ENCODE data around the gene PATE3. TPM values are rescaled to one million over a fixed set of nuclear protein-coding genes. Genes with fewer than 3 reads are reported as not detected.

The PATE3 gene
- polyA plus RNA-seq, 3 donors, result not detected

DNA sequence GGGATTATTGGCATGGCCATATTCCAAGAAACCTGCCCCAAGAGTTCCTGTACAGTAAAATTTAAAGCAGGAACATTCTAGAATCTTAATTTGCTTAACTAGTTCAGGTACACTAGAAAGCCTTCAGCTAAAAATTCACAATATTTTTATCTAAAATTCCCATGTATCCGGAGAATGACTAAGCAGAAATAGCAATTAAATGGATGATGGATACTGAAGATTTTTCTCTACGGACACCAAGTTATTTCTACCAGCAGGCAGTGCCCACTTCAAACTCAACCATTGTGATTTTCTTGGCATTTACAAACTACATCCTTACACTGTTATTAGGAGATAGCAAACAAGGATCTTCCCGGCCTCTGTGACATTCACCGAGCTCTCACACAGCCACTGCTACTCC, 2.9 kb downstream of the PATE3 start:
- Histone ChIP-seq H3K4me2 (replicated peaks; ENCODE audit: extremely low read depth, low read length, poor library complexity, severe bottlenecking) (no peak overlapping the region), H3K79me2 (ENCODE audit: insufficient read depth, low read length) (no peaks in the 10 kb centered on the region), H3K36me3 (replicated peaks in 1 of 2; ENCODE audit: control insufficient read depth in 1 of 2, insufficient read depth in 2 of 2, low read length in 2 of 2) (no peaks in the 10 kb centered on the region), H3K9me3 (replicated peaks in 1 of 2; ENCODE audit: control insufficient read depth in 1 of 2, insufficient read depth in 1 of 2, low read length in 2 of 2) (no peaks in the 10 kb centered on the region), H3K9ac (ENCODE audit: insufficient read depth, low read length, poor library complexity, severe bottlenecking) (no peak overlapping the region), H2AFZ (ENCODE audit: insufficient read depth, low read depth, low read length, poor library complexity, severe bottlenecking) (no peak overlapping the region), H3K4me1 (ENCODE audit: control insufficient read depth in 1 of 2, insufficient read depth in 2 of 2, low read length in 2 of 2) (no peaks in the 10 kb centered on the region), H3K27ac (ENCODE audit: low read depth in 1 of 2, low read length in 2 of 2) (no peak overlapping the region), H4K20me1 (ENCODE audit: insufficient read depth, low read length) (no peaks in the 10 kb centered on the region), H3K27me3 (ENCODE audit: control insufficient read depth in 2 of 2, insufficient read depth in 2 of 2, low read length in 2 of 2) (no peaks in the 10 kb centered on the region), H3K4me3 (replicated peaks in 1 of 3; ENCODE audit: low read depth in 2 of 3, low read length in 3 of 3) (no peak overlapping the region)
- Mint-ChIP-seq H3K27me3 (ENCODE audit: low read depth in 3 of 3) (peaks cover 0 to 3% (median 0%) of the 10 kb centered on the region in 3 donors), H3K9me3 (peaks cover 2 to 10% (median 4%) of the 10 kb centered on the region in 7 donors), H3K4me3 (no peak overlapping the region), H3K27ac (no peak overlapping the region), H3K36me3 (no peaks in the 10 kb centered on the region), H3K4me1 (no peaks in the 10 kb centered on the region)
- TF ChIP-seq, protein P1, sequence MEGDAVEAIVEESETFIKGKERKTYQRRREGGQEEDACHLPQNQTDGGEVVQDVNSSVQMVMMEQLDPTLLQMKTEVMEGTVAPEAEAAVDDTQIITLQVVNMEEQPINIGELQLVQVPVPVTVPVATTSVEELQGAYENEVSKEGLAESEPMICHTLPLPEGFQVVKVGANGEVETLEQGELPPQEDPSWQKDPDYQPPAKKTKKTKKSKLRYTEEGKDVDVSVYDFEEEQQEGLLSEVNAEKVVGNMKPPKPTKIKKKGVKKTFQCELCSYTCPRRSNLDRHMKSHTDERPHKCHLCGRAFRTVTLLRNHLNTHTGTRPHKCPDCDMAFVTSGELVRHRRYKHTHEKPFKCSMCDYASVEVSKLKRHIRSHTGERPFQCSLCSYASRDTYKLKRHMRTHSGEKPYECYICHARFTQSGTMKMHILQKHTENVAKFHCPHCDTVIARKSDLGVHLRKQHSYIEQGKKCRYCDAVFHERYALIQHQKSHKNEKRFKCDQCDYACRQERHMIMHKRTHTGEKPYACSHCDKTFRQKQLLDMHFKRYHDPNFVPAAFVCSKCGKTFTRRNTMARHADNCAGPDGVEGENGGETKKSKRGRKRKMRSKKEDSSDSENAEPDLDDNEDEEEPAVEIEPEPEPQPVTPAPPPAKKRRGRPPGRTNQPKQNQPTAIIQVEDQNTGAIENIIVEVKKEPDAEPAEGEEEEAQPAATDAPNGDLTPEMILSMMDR (IDR thresholded peaks at IDR 0.05), result no peak
- 100% methylated on average over 2 of the region's 4 CpGs for WGBS (ENCODE audit: insufficient coverage)
- no peak for DNase-seq
- intact Hi-C loops (cut with micrococcal nuclease), result no loop called here

- Histone ChIP-seq H3K4me1 (ENCODE audit: control insufficient read depth in 1 of 2, insufficient read depth in 2 of 2, low read length in 2 of 2) (no peaks in the 10 kb centered on the region), H3K9me3 (replicated peaks in 1 of 2; ENCODE audit: control insufficient read depth in 1 of 2, insufficient read depth in 1 of 2, low read length in 2 of 2) (peaks cover 8 to 15% of the 10 kb centered on the region in 2 donors), H4K20me1 (ENCODE audit: insufficient read depth, low read length) (no peaks in the 10 kb centered on the region), H3K9ac (ENCODE audit: insufficient read depth, low read length, poor library complexity, severe bottlenecking) (no peak overlapping the region), H3K79me2 (ENCODE audit: insufficient read depth, low read length) (no peaks in the 10 kb centered on the region), H3K4me3 (replicated peaks in 1 of 3; ENCODE audit: low read depth in 2 of 3, low read length in 3 of 3) (no peak overlapping the region), H3K27me3 (ENCODE audit: control insufficient read depth in 2 of 2, insufficient read depth in 2 of 2, low read length in 2 of 2) (no peaks in the 10 kb centered on the region), H3K36me3 (replicated peaks in 1 of 2; ENCODE audit: control insufficient read depth in 1 of 2, insufficient read depth in 2 of 2, low read length in 2 of 2) (no peaks in the 10 kb centered on the region), H3K4me2 (replicated peaks; ENCODE audit: extremely low read depth, low read length, poor library complexity, severe bottlenecking) (no peak overlapping the region), H2AFZ (ENCODE audit: insufficient read depth, low read depth, low read length, poor library complexity, severe bottlenecking) (no peak overlapping the region), H3K27ac (ENCODE audit: low read depth in 1 of 2, low read length in 2 of 2) (no peak overlapping the region)
- Mint-ChIP-seq H3K27me3 (ENCODE audit: low read depth in 3 of 3) (peaks cover 0 to 1% (median 1%) of the 10 kb centered on the region in 3 donors), H3K36me3 (no peaks in the 10 kb centered on the region), H3K27ac (no peak overlapping the region), H3K4me3 (no peak overlapping the region), H3K4me1 (no peaks in the 10 kb centered on the region), H3K9me3 (peaks cover 1 to 22% (median 10%) of the 10 kb centered on the region in 7 donors)
- WGBS (ENCODE audit: insufficient coverage), result 61% methylated on average over 3 of the region's 4 CpGs
- TF ChIP-seq, protein P1 (IDR thresholded peaks at IDR 0.05), result no peak
- no peak for DNase-seq
- intact Hi-C loops (cut with micrococcal nuclease), result no loop called here
These were observed 9.7 kb downstream of the PATE3 start for GRCh38 chr11:125797641-125798040.
